ENCODE measurements around the gene SLC35D2. TPM values are rescaled to one million over a fixed set of nuclear protein-coding genes. Genes with fewer than 3 reads are reported as not detected.

Gene SLC35D2
- total RNA-seq, result 22.1 and 25.7 TPM in 2 replicates
- 24.5 and 43.3 TPM in 2 replicates for polyA plus RNA-seq

DNA sequence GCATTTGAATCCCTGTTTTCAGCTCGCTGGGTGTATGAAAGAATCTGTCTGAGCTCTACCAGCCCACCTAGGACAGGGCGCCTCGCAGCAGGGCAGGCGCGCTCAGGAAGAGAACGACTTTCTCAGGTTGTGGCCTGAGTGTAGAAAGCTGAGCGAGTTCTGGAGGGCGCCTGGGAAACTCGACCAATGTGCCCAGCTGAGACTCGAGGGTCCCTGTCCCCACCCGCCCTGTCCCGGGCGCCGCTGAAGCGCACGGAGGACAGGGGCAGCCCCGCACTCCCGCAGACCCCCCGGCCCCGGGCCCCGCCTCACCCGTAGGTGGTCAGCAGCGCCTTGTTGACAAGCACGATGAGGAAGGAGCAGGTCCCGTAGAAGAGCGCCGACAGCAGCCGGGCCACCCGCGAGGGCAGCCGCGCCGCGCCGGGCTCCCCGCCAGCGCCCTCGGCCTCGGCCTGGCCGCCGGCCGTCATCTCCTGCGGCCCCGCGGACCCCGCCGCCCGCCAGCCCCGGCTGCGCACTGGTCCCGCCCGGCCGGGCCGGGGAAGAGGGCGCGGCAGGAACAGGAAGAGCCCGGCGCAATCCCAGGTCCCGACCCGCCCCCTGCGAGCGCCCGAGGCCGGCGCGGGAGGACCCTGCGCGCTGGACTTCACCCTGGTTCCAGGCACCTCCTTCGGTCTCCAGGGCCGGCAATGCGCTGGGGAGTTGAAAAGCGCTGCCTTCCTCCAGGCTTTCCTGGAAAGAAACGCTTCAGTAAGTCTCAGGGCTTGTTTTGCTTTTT is at the start of gene SLC35D2:
Gene SLC35D2 (minus strand): TSS at position 547 of the 778 bp plus-strand sequence. CDS start 77 bp downstream, at position 470.
- Histone ChIP-seq H3K9me3 (ENCODE audit: low read depth) (no peaks in the 10 kb centered on the region), H3K4me3 (peak within 1 kb of the TSS; percentile 82), H3K4me1 (ENCODE audit: low read depth) (peaks cover under 1% of the 10 kb centered on the region), H3K36me3 (no peaks in the 10 kb centered on the region), H3K27me3 (no peaks in the 10 kb centered on the region), H3K27ac (peak within 1 kb of the TSS; percentile 79)
- peak; percentile 78 to 83 for DNase-seq (ENCODE audit: low read depth in 1 of 2, low spot score in 1 of 2)
- TF ChIP-seq, protein P1, sequence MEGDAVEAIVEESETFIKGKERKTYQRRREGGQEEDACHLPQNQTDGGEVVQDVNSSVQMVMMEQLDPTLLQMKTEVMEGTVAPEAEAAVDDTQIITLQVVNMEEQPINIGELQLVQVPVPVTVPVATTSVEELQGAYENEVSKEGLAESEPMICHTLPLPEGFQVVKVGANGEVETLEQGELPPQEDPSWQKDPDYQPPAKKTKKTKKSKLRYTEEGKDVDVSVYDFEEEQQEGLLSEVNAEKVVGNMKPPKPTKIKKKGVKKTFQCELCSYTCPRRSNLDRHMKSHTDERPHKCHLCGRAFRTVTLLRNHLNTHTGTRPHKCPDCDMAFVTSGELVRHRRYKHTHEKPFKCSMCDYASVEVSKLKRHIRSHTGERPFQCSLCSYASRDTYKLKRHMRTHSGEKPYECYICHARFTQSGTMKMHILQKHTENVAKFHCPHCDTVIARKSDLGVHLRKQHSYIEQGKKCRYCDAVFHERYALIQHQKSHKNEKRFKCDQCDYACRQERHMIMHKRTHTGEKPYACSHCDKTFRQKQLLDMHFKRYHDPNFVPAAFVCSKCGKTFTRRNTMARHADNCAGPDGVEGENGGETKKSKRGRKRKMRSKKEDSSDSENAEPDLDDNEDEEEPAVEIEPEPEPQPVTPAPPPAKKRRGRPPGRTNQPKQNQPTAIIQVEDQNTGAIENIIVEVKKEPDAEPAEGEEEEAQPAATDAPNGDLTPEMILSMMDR (IDR thresholded peaks at IDR 0.05; ENCODE audit: low read depth, low read length), result no peak

DNA sequence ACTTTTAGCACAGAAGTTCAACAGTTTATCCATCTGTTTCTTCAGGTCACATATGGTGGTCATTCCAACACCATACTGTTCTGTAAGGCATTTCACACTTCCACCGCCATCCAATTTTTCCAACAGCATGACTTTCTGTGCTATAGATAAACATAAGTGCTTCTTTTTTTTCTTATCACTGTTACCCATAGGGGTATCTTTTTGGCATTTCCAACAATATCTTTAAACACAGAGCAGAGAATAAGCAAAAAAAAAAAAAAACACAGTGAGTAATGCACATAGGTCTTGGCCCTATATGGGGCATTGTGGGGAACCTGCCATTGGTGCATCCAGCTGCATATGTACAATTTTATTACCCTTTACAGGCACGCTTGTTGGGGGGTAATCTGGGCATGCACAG is 46.9 kb upstream of the SLC35D2 start:
- H3K27me3 ChIP-seq, result no peaks in the 10 kb centered on the region
- TF ChIP-seq, protein P1 (IDR thresholded peaks at IDR 0.05; ENCODE audit: low read depth, low read length), result no peak

DNA sequence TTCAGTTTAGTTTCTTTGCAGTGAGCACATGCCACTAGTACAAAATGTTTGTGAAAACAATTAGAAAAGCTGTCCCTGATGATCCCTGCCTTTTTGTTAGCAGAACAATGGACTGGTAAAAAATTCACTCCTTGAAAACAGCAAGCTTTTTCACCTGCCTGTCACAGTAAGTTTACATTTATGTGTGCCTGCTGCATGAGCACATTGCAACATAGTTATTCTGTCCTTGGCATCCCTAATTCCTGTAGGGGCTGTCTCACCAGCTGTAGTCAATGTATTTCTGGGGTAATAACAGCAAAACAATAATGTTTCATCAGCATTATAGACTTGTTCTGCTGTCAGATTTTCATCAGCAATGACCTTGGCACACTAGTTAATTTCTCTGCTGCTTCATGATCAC is 46.2 kb upstream of the SLC35D2 start:
- TF ChIP-seq, protein P1 (IDR thresholded peaks at IDR 0.05; ENCODE audit: low read depth, low read length), result no peak
- H3K4me1 ChIP-seq (ENCODE audit: low read depth), result no peaks in the 10 kb centered on the region
- no peaks in the 10 kb centered on the region for H3K27me3 ChIP-seq
- no peaks in the 10 kb centered on the region for H3K9me3 ChIP-seq (ENCODE audit: low read depth)
- H3K4me3 ChIP-seq, result no peak overlapping the region
- no peaks in the 10 kb centered on the region for H3K36me3 ChIP-seq
- no peak overlapping the region for H3K27ac ChIP-seq
- DNase-seq (ENCODE audit: low read depth in 1 of 2, low spot score in 1 of 2), result no peak

More for the DNA sequence above, 46.9 kb upstream of the SLC35D2 start:
- H3K27ac ChIP-seq, result no peak overlapping the region
- no peaks in the 10 kb centered on the region for H3K9me3 ChIP-seq (ENCODE audit: low read depth)
- no peak for DNase-seq (ENCODE audit: low read depth in 1 of 2, low spot score in 1 of 2)
- no peaks in the 10 kb centered on the region for H3K4me1 ChIP-seq (ENCODE audit: low read depth)
- no peak overlapping the region for H3K4me3 ChIP-seq
- no peaks in the 10 kb centered on the region for H3K36me3 ChIP-seq

DNA sequence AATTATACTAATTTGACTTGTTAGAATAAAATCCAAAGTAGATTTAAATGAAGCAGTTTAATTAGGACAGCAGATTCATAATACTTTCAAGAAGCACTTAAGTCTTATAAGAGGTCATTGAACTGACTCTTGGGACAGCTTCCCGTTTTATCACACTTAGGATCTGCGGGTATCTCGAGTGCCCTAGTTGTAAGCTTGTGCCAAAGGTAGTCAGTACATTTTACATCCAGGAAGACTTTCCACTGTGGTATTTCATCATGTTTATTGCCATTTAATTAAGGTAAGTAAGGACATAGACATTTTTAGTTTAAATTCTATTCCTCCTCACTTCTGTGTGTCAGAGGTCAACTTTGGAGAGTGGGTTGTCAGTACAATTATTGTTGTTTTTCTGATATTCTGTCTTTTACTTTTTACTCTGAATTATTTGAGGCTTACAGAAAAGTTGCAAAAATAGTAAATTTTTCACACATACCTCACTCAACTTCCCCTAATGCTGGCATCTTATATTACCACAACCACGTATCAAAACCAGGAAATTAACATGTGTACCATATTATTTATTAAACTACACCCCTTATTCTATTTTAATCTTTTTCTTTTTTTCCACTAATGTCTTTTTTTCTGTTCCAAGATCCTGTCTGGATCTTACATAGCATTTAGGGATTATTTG is 42.1 kb upstream of the SLC35D2 start:
- TF ChIP-seq, protein P1 (IDR thresholded peaks at IDR 0.05; ENCODE audit: low read depth, low read length), result no peak
- Histone ChIP-seq H3K36me3 (no peaks in the 10 kb centered on the region), H3K27me3 (no peaks in the 10 kb centered on the region), H3K27ac (no peak overlapping the region), H3K9me3 (ENCODE audit: low read depth) (no peaks in the 10 kb centered on the region), H3K4me1 (ENCODE audit: low read depth) (peaks cover 7% of the 10 kb centered on the region), H3K4me3 (no peak overlapping the region)
- DNase-seq (ENCODE audit: low read depth in 1 of 2, low spot score in 1 of 2), result no peak

DNA sequence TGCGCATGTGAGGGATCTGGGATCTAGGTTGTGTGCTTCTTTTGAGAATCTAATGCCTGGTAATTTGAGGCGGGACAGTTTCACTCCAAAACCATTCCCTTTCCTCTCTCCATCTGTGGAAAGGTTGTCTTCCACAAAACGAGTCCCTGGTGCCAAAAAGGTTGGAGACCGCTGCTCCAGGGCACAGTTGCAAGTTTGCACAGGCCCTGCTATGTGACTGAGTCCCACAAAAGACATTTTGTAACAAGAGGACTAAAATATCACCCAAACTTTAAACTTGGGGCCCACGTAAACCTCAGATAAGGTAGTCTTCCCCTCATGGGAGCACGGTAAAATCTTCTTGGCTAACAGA is 40.5 kb upstream of the SLC35D2 start:
- TF ChIP-seq, protein P1 (IDR thresholded peaks at IDR 0.05; ENCODE audit: low read depth, low read length), result no peak
- Histone ChIP-seq H3K27me3 (no peaks in the 10 kb centered on the region), H3K36me3 (no peaks in the 10 kb centered on the region), H3K27ac (peak overlapping the region; percentile 1), H3K9me3 (ENCODE audit: low read depth) (no peaks in the 10 kb centered on the region), H3K4me3 (no peak overlapping the region), H3K4me1 (ENCODE audit: low read depth) (peaks cover 18% of the 10 kb centered on the region)
- DNase-seq (ENCODE audit: low read depth in 1 of 2, low spot score in 1 of 2), result no peak

All from cardiac muscle cell (in vitro differentiated cells and primary cell).